Osteocyte (in vitro differentiated cells): ENCODE measurements around the gene SLC5A7. TPM values are rescaled to one million over a fixed set of nuclear protein-coding genes. Genes with fewer than 3 reads are reported as not detected.

Experiments
- DNase-seq: peaks from one replicate; pipeline ENCODE4 v3.0.0; 2021; ENCODE audit warnings: mixed read lengths; ENCODE audit not compliant: unreplicated experiment; ENCODE audit errors: extremely low spot score
- H3K27ac Mint-ChIP-seq: one replicate; pipeline ENCODE4 v1.8.0; 2021; ENCODE audit warnings: mild to moderate bottlenecking, mixed read lengths; ENCODE audit not compliant: unreplicated experiment
- H3K27me3 Mint-ChIP-seq: one replicate; pipeline ENCODE4 v1.8.0; 2021; ENCODE audit warnings: mixed read lengths; ENCODE audit not compliant: unreplicated experiment
- H3K36me3 Mint-ChIP-seq: one replicate; pipeline ENCODE4 v1.8.0; 2021; ENCODE audit warnings: mixed read lengths; ENCODE audit not compliant: unreplicated experiment
- H3K4me1 Mint-ChIP-seq: one replicate; pipeline ENCODE4 v1.8.0; 2021; ENCODE audit warnings: mixed read lengths; ENCODE audit not compliant: unreplicated experiment
- H3K4me3 Mint-ChIP-seq: one replicate; pipeline ENCODE4 v1.8.0; 2021; ENCODE audit warnings: mild to moderate bottlenecking, moderate library complexity, mixed read lengths; ENCODE audit not compliant: unreplicated experiment
- H3K9me3 Mint-ChIP-seq: one replicate; pipeline ENCODE4 v1.8.0; 2021; ENCODE audit warnings: mixed read lengths; ENCODE audit not compliant: unreplicated experiment
- CTCF ChIP-seq: fragments of 200-600 bp; sonication (generic); IDR thresholded peaks from 2 replicates; pipeline ENCODE4 v1.5.0; 2021; ENCODE audit warnings: antibody characterized with exemption, mild to moderate bottlenecking, moderate library complexity
- total RNA-seq: library from RNA; stranded (reverse); gene quantifications from 2 replicates; pipeline ENCODE4 v1.2.1, GENCODE V29; 2021

Gene SLC5A7
- total RNA-seq, 1 donor from 2014 or later, result not detected

GRCh38 chr2:108061439-108062042, 75.2 kb downstream of the SLC5A7 start:
- Mint-ChIP-seq H3K4me3 (no peak overlapping the region), H3K4me1 (no peaks in the 10 kb centered on the region), H3K36me3 (no peaks in the 10 kb centered on the region), H3K27me3 (peaks cover 25% of the 10 kb centered on the region), H3K9me3 (no peaks in the 10 kb centered on the region), H3K27ac (no peak overlapping the region)
- no peak for TF ChIP-seq CTCF
- no peak for DNase-seq

Other genes with a start within 250 kb of the SLC5A7 start
- 0.05 and 0.18 TPM in 2 replicates for gene RGPD4, start 159.6 kb upstream of the SLC5A7 start, total RNA-seq